HG03558 (cell line): Measurements from ENCODE around the gene PHYHD1.
A peak's percentile ranks its signal among the peaks of the same experiment; 100 is the strongest.
"Not testable (repeated sequence)": the region's sequence is repeated elsewhere in the genome, so short reads cannot be mapped to it uniquely, and the experiment has no call there.

Source experiments
- ATAC-seq: cut with Tn5 transposase; IDR thresholded peaks from one replicate; pipeline ENCODE4 v1.9.1; 2021; ENCODE audit warnings: moderate number of reproducible peaks; ENCODE audit not compliant: unreplicated experiment; ENCODE audit errors: extremely low read depth

Gene PHYHD1

GRCh38 chr9:128947527-128948301, 26.9 kb downstream of the PHYHD1 start, which contains the start of the genes DOLK and NUP188:
Gene DOLK (minus strand): TSS chr9:128947603. CDS start chr9:128947303, 300 bp downstream.
Gene NUP188 (plus strand): TSS chr9:128947699. CDS start chr9:128947720, 21 bp downstream.
- ATAC-seq: peak; percentile 58

- ATAC-seq: not testable (repeated sequence)
Observed at GRCh38 chr9:128961403-128961802, 40.6 kb downstream of the PHYHD1 start.

GRCh38 chr9:128969491-128969890, 48.7 kb downstream of the PHYHD1 start:
- ATAC-seq: no peak

DNA sequence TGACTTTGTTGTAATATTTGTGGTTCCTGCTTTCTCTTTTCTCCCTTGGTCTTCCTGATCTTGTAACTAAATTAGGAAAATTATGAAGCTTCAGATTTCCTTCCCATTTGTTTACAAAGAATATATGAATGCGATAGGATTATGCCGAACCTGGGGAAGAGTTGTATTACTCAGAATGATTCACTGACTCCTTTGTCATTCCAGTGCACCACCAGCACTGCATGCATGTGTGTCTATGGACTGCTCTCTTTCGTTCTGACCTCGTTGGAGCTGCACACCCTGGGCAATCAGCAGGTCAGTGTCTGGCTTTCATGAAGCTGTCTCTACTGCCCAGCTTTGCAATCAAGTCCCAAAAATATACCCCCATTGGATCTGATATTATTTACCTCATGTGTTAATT, 52.2 kb downstream of the PHYHD1 start:
- ATAC-seq: no peak

DNA sequence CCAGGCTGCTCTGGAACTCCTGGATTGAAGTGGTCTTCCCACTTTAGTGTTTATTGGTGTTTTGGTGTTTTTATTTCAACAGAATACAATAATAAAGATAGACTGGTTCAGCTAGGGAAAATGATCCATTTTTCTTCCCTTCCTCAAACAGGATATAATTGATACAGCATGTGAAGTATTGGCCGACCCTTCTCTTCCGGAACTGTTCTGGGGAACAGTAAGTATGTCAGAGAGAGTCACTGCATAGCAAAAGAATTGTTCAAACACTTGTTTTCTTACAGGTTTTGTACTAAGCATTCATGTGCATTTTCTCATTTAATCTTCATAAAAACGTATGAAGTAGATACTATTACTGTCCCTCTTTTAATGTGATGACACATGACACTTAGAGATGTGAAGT, 58.3 kb downstream of the PHYHD1 start:
- no peak for ATAC-seq

DNA sequence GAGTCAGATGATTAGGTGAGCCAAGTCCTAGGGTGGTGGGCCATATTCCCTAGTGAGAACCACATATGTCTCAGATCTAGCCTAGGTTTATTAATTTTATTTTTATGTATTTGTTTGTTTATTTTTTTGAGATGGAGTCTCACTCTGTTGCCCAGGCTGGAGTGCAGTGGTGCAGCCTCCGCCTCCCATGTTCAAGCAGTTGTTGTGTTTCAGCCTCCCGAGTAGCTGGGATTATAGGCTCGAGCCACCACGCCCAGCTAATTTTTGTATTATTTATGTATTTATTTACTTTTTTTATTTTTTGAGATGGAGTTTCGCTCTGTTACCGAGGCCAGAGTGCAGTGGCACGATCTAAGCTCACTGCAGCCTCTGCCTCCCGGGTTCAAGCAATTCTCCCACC, 62.8 kb downstream of the PHYHD1 start:
- no peak for ATAC-seq

- ATAC-seq: no peak
Observed at GRCh38 chr9:128986671-128987070, 65.9 kb downstream of the PHYHD1 start.

GRCh38 chr9:128987805-128988204, 67.0 kb downstream of the PHYHD1 start:
- ATAC-seq: no peak
